ENCODE measurements around the gene B4GALNT2.
A peak's percentile ranks its signal among the peaks of the same experiment; 100 is the strongest.
"Not testable (repeated sequence)": the region's sequence is repeated elsewhere in the genome, so short reads cannot be mapped to it uniquely, and the experiment has no call there.

The B4GALNT2 gene

DNA sequence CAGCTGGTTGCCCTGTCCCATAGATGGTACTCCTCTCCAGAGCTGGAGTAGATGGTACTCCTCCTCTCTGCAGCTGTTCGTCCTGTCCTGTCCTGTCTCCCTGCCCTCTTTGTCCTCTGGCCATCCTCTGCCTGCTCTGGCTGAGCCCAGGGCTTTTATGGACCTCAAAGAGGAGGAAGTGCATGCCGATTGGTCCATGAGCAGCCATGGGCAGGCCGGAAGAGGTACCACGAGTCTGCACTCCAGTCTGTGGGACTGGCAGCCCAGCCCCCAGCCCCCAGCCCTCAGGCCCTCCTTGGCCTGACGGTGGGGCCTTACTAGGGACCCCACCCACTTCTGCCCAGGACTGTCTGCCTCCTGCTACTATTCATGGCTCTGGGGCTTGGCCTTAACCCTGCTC lies 50.8 kb downstream of the B4GALNT2 start:
- no peak for DNase-seq (ENCODE audit: low spot score)

GRCh38 chr17:49183801-49184200 lies 51.2 kb downstream of the B4GALNT2 start:
- no peak for DNase-seq (ENCODE audit: low spot score)

DNA sequence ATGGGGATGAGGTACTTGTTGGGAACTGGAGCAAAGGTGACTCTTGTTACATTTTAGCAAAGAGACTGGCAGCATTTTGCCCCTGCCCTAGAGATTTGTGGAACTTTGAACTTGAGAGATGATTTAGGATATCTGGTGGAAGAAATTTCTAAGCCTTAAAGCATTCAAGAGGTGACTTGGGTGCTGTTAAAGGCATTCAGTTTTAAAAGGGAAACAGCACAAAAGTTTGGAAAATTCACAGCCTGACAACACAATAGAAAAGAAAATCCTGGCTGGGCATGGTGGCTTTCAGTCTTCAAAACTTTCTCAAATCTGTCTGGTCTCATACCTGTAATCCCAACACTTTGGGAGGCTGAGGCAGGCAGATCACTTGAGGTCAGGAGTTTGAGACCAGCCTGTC lies 52.0 kb downstream of the B4GALNT2 start:
- DNase-seq (ENCODE audit: low spot score) = not testable (repeated sequence)

DNA sequence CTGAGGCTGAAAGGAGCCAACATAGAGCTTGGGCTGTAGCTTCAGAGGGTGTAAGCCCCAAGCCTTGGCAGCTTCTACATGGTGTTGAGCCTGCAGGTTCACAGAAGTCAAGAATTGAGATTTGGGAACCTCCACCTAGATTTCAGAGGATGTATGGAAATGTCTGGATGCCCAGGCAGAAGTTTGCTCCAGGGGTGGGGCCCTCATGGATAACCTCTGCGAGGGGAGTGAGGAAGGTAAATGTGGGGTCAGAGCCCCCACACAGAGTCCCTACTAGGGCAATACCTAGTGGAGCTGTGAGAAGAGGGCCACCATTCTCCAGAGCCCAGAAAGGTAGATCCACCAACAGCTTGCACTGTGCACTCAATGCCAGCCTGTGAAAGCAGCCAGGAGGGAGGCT lies 52.8 kb downstream of the B4GALNT2 start:
- not testable (repeated sequence) for DNase-seq (ENCODE audit: low spot score)

GRCh38 chr17:49187301-49187700 lies 54.7 kb downstream of the B4GALNT2 start:
- no peak for DNase-seq (ENCODE audit: low spot score)

DNA sequence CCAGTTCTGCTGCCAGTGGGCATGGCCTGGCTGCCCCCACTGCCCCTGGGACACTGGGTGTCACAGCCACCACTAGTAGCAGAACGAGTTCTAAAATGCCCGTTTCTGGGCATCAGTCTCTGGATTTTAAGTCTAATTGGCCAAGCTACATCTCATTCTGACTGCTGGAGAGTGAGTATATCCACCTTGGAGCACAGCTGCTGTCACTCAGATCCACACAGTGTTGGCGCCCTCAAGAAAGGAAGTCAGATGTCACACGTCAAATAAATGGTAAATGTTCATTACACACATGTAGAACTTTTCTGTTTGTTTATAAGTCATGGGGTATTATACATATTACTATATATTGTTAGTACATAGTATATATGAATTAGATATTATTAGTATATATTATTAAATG lies 58.4 kb downstream of the B4GALNT2 start:
- no peak for DNase-seq (ENCODE audit: low spot score)

DNA sequence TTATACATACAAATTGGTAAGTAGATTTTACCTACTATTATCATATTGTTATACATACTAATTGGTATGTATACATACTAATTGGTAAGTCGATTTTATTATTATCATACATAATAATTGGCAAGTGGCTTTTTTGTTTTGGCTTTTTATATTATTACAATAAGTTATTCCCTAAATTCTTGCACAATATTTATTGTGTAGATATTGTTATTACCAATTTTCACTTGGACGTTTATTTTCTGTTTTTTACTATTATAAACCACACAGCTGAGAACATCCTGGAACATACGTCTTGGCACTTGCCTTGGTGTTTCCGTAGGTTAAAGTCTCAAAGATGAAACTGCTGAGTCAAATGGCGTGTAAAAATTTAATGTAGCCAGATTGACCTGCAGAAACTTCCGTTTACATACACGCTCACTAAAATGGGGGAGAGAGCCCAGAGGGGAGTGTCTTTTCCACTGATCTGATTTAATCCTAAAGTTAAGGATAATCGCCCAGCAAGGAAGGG lies 58.9 kb downstream of the B4GALNT2 start:
- no peak for DNase-seq (ENCODE audit: low spot score)

GRCh38 chr17:49191917-49192741 lies 59.6 kb downstream of the B4GALNT2 start:
- peak; percentile 68 for DNase-seq (ENCODE audit: low spot score)

DNA sequence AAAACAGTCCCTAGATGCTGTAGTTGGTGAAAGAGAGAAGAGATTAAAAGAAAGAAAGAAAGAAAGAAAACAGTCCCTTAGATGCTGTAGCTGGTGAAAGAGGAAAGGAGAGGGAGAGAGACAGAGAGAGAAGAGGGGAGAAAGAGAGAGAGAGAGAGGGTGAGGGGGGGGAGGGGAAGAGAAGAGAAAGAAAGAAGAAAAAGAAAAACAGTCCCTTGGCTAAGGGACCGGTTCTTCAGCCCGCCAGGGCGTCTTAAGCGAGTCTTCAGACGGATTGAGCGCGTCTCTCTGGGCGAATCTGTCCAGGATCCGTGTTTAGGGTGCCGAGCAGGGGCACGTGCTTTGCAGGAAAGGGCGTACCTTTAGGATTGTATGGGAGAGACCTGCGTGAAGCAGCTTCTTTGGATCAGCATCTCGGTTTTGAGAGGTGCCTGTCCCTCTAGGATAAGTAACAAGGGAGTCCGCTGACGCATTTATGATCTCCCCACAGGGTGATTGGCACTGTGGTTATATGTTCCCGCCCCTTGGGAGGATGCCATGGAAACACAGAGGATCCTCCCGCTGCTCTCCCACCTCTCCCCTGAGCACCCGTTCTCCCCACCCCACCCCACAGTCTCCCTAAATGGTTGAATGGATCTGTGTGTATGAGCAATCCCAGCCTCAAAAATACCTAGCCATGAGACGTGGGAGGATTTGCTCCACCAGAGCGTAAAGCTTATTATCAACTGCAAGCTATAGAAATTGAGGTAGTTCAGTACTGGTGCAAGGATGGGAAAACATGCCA lies 61.1 kb downstream of the B4GALNT2 start:
- peak; percentile 70 for DNase-seq (ENCODE audit: low spot score)

GRCh38 chr17:49194297-49194607 lies 61.7 kb downstream of the B4GALNT2 start:
- DNase-seq (ENCODE audit: low spot score) = no peak

GRCh38 chr17:49195751-49196150 lies 63.2 kb downstream of the B4GALNT2 start:
- DNase-seq (ENCODE audit: low spot score) = no peak

DNA sequence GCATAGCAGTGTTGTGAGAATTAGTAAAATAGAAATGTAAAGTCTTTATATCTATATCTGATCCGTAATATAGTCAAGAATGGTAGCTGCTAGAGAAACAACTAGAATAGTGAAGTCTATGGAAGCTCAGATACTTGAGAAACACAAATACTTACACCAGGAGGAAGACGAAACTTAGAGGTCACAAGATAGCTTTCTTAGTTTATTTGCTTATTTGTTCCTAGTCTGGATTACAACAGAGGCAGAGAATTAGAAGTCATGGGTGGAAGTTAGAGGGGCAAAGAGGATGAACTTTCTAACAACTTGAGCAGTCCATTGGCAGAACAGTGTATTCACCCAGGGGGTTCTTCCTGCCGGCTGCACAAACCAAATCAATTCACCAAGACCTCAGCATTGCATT lies 64.0 kb downstream of the B4GALNT2 start:
- no peak for DNase-seq (ENCODE audit: low spot score)

DNA sequence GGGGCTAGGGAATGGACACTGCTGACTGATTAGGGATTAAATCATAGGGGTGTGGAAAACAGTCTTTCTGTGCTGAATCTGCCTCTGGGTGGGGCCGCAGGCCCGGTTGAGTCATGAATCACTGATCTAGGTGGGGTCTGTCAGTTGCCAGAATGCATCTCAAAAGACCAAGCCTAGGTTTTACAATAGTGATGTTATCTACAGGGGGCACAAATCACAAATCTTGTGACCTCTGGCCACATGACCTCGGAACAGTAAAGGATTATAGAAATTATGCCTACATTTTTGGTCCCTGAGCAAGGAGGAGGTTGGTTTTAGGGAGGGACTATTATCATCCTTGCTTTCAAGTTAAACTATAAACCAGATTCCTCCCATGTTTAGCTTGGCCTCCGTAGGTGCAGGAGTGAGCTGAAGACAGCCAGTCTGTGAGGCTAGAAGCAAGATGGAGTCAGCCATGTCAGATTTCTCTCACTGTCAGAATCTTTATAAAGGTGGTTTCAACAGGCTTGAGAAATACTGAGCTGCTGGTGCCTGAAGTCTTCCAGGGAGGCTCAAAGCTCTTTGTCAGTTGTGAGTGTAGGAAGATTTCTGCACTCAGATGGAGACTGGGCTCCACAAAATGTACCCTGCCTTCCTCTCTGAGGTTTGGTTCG lies 64.9 kb downstream of the B4GALNT2 start:
- DNase-seq (ENCODE audit: low spot score) = no peak

GRCh38 chr17:49198211-49198610 lies 65.6 kb downstream of the B4GALNT2 start:
- DNase-seq (ENCODE audit: low spot score) = no peak

DNA sequence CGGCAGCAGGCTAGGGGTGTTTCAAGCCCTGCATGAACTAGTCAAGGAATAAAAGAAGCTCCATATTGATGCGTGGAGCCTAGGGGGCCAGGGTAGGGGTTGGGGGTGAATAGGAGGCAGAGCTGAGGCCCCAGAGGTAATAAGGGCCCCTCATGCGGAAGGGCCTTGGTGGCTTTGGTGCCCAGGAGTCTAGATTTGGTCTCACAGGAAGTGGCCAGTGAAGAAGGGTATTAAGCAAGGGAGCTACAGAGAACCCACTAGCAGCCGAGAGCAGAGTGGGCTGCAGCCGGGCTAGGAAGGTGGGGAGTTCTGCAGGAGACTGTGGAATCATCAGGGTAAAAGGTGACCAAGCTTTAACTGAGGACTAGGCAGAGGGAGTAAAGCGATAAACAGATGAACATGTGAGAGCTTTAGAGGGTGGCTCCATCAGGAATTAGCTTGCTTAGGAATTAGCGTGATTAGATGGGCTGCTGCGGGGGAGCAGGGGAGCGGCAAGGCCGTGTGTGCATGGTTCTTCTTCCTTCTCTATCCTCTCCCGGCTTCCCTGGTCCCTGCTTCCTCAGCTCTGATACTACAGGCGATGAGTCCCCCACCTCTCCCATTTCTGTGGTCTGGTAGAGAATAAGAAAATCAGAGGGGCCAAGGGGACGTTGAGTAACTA lies 68.0 kb downstream of the B4GALNT2 start:
- no peak for DNase-seq (ENCODE audit: low spot score)

DNA sequence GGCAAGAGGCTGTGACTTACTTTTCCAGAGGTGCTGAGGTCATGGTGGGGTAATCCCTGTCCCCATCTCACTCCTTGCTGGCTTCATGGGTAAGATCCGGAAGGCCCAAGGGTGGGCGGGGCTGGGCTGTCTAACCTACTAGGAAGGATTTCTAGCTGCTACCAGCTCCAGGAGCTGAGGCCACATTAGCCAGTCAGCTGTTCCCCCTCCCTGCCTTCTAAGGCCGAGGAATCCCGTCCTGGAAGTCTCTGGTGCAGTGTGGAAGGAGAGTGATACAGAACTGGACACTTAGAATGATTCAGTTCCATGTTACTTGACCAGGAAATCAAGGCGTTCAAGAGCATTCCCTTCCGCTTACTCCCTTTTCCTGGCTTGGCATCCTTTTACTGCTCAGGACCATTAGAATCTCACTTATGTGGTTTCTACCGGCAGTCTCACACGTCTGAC lies 68.9 kb downstream of the B4GALNT2 start:
- DNase-seq (ENCODE audit: low spot score) = no peak

- no peak for DNase-seq (ENCODE audit: low spot score)
Observed at GRCh38 chr17:49203796-49204195, 71.2 kb downstream of the B4GALNT2 start.

DNA sequence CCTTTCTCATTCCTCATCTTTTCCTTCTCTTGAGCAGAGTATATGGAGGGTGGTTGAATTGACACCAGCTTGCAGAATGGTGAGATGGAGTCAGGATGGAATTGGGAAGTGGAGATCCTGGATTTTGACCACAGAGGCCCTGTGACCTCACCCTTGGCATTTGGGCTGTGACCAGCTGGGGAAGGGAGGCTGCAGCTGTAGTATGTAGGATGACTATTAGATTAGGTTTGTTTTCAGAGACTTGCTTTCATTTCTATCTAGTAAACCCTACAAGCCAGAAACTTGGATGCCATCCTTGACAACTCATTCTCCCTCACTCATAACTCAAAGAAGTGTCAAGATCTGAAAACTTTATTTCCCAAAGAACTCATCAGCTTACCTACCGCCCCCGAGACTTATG lies 71.9 kb downstream of the B4GALNT2 start:
- no peak for DNase-seq (ENCODE audit: low spot score)

DNA sequence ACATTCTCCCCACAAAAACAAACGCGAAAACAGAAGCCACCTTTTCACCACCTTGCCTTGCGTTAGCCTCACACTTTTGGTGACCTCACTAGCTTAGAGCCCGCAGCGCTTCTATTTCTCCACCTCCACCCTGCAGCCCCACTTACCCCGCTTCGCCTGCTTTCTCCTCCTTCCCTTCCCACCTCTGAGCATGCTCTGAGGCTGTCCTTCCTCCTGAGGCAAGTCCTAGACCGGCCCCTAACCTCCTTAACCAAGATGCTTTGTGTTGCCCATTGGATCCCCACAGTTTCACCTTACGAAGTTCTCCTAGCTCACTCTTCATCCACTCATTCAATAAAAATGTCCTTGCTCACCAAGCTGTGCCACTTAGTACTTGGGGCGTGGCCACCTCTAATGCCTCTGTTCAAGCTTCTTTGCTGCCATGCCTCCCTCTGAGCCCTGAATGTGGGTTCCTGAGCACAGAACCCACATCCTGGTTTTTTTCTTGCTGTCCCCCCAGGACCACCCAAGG lies 76.5 kb downstream of the B4GALNT2 start:
- DNase-seq (ENCODE audit: low spot score) = no peak

GRCh38 chr17:49210158-49211029 lies 77.8 kb downstream of the B4GALNT2 start, which contains the start of the genes ABI3 and GNGT2:
Gene ABI3 (plus strand): TSS chr17:49210707. CDS start chr17:49210725, 18 bp downstream.
Gene GNGT2 (minus strand): TSS chr17:49210574. CDS start chr17:49207422, 3,152 bp downstream.
- DNase-seq (ENCODE audit: low spot score) = no peak

DNA sequence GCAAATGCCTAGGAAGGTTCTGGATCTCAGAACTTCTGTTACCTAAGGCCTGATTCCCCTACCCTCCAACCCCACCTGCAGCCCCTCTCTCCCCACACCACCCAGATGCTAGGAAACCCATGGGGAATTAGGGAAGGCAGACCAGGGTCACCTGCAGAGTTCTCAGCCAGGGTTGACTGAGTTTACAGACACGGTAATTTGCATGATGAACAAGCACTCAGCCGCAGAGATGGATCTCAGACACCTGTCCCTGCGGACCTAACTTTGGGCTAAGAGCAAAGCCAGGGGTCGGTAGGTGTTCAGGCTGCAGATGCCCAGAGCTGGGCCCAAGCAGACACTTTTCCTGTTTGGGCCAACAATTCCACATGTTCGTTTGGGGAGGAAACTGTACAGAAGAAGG lies 80.8 kb downstream of the B4GALNT2 start:
- DNase-seq (ENCODE audit: low spot score) = no peak
